GM18508 (cell line): Measurements from ENCODE around the gene ATOH7.
"Not testable (repeated sequence)": the region's sequence is repeated elsewhere in the genome, so short reads cannot be mapped to it uniquely, and the experiment has no call there.

ENCODE experiments used
- ATAC-seq: cut with Tn5 transposase; IDR thresholded peaks from one replicate; pipeline ENCODE4 v1.9.1; 2021; ENCODE audit warnings: moderate number of reproducible peaks; ENCODE audit not compliant: insufficient read depth, unreplicated experiment

The ATOH7 gene

GRCh38 chr10:68231817-68232251, at the start of gene ATOH7:
TSS of gene ATOH7 (minus strand) at chr10:68232113. CDS start at chr10:68231677, 436 bp downstream.
- ATAC-seq = no peak

- no peak for ATAC-seq
Observed at GRCh38 chr10:68280758-68281157, 48.8 kb upstream of the ATOH7 start.

- not testable (repeated sequence) for ATAC-seq
Observed at GRCh38 chr10:68278906-68279753, 47.2 kb upstream of the ATOH7 start.

DNA sequence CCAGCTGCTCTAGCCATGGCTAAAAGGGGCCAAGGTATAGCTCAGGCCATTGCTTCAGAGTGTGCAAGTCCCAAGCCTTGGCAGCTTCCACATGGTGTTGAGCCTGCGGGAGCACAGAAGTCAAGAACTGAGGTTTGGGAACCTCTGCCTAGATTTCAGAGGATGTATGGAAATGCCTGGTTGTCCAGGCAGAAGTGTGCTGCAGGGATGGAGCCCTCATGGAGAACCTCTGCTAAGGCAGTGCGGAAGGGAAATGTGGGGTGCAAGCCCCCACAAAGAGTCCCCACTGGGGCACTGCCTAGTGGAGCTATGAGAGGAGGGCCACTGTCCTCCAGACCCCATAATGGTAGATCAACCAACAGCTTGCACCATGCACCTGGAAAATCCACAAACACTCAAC, 45.9 kb upstream of the ATOH7 start:
- not testable (repeated sequence) for ATAC-seq

GRCh38 chr10:68276224-68276623, 44.3 kb upstream of the ATOH7 start:
- no peak for ATAC-seq

DNA sequence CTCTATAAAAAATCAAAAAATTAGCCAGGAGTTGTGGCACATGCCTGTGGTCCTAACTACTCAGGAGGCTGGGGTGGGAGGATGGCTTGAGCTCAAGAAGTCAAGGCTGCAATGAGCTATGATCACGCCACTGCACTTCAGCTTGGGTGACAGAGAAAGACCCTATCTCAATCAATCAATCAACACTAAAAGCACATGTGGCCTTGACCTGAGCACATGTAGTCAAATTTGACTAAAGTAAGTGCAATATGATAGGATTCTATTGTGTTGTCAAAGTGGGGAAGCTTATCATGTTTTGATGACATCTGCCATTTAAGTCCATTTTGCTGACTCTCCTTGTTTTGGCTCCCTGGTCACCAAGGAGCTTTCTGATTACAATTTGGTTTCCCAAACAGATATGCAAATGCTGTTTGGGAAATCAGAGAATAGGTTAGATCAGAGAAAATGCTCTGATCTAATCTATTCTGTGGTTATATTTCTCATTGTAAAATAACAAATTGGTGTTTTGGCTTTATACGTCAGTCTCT, 43.8 kb upstream of the ATOH7 start:
- no peak for ATAC-seq

GRCh38 chr10:68272833-68273232, 40.9 kb upstream of the ATOH7 start:
- ATAC-seq = no peak

DNA sequence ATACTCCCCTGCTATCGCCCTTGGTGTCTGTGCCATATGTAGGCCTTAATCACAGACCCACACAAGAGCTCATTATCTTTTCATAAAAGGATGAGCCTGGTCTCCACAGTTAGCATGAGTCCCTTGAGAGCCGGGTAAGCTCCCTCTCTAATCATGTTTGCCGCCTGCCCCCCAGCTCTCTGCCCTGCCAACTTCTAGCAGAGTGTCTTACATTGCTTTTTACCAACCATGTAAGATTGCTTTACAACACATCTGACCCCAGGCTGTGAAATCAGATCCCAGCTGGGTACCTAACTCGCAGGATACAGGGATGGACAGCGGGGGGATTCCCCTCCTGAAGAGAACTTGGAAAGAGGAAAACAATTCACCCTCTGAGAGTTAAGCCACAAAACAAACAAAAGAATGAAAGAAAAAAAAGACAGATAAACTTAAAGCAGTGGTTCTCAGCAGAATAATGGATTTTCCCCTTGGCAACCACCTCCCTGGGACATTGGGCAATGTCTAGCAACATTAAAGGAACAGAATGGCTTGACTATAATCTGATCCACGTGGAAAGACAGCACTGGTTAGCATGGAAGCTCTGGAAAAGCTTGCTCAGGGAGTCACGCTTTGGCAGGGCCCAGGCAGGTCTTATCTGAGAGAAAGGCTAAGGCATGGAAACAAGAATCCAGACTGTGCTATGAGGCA, 39.4 kb upstream of the ATOH7 start:
- ATAC-seq = no peak

DNA sequence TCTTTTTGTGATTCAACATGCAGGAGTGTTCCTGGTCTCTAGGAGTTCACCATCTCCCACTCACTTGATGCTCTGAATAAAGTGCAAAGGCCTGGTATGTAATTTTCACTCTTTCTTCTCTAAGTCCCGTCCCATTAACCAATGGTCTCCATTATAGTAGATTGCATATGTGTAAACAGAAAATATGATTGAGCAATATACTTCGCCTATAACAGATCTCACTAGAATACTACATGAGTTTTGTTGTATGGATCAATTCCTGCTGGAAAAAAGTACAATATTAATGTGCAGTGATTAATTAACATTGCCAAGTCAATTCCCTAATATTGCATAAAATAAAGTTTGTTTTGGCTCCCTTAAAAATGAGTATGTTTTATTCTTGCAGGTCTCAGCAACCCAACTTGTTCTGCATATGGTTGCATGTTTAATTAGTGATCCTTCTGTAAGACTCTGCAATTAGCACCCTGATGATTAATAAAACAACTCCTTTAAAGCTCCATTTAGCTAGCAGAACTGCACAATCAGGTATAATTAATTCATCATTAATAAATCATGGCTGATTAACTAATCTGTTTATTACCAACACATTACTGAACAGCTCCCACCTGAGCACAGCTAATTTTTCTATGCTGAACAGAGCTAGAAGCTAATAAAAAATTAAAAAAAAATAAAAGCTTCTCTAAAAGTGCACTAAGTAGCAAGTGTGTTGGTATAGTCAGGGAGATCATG, 37.8 kb upstream of the ATOH7 start:
- ATAC-seq = no peak

DNA sequence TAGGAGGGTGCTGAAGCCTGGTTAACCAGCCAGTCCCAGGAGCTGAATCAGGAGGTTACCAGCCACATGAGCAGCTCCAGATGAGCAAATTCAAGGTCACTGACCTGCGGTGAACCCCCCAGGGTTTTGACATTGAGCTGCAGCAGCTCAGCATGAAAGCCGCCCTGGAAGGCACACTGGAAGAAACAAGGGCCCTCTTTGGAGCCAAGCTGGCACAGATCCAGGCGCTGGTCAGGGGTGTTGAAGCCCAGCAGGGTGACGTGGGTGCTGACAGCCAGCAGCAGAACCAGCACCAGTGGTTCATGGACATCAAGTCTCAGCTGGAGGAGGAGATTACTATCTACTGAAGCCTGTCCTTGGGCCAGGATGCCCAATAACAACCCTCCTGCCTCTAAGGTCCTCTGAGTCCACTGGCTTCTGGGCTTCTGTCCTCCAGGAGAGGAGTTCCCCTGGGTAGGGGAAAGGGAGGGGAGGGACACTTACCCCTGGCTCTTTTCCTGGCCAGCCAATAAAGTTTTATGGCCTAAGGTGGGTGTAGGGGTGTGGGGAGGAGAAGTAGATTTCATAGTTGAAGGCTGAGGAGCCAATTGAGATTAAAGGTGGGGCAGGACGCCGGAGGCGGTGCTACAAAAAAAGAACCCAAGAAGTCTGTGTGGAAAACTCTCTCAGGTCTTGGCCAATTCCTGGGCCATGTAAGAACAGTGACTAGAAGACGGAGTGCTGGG, 29.4 kb upstream of the ATOH7 start:
- ATAC-seq = no peak

GRCh38 chr10:68253346-68253745, 21.4 kb upstream of the ATOH7 start:
- ATAC-seq = no peak

DNA sequence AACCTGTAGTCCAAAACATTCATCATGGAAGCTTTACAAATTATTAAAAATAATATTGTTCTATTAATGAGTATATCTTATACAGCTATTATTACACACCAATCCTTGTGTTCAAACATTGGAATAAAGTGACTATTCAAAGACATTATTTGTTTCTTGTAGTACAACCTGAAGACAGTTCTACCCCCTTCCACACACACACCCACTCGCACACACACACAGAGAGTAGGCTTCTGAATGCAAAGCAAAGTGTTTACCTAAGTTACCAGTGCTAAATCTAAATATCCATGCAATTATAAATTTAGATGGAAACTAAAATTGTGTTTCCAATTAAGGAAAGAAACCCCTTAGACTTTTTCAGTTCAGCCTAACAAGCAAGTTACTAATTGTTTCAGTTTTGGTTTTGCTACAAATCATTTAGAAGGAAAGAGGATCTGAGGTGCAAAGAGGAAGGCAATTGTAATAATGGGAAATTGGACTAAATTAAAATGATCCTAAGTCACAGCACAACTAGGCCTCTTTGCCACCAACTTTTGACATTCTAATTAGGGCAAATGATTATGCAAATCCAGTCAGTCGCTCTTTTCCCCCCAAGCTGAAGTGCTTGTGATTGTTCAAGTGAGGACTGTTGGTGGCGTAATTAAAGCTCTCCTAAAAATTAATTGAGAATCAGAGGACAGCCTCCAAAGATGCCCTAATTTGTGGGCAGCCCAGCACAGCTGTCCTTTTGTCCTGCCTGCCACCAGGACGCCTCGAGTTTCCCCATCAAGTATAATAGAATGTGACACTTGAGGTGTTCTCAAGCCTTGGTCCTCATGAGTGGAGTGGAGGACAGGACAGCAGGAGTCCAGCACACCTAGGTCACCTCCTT, 19.9 kb upstream of the ATOH7 start:
- no peak for ATAC-seq

DNA sequence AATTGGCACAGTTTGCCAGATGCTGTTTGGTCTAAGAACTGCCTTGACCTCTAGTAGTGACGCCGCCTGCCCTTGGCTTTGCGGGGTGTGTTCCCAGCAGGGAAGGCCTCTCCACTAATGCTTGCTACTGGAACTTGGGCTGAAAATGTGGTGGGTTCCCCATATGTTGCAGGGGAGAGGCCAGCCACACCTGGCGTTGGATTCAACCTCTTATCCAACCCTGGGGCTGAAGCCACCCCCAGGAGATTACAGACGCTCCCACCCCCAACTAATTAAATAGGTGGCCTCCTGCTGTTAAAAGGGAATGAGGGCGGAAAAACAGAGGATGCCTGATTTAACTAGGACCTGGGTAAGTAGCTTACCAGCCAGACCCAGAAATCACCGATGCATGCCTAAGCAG, 19.2 kb upstream of the ATOH7 start:
- ATAC-seq = no peak

GRCh38 chr10:68249297-68249696, 17.4 kb upstream of the ATOH7 start:
- ATAC-seq = no peak

GRCh38 chr10:68247931-68248330, 16.0 kb upstream of the ATOH7 start:
- ATAC-seq = no peak

DNA sequence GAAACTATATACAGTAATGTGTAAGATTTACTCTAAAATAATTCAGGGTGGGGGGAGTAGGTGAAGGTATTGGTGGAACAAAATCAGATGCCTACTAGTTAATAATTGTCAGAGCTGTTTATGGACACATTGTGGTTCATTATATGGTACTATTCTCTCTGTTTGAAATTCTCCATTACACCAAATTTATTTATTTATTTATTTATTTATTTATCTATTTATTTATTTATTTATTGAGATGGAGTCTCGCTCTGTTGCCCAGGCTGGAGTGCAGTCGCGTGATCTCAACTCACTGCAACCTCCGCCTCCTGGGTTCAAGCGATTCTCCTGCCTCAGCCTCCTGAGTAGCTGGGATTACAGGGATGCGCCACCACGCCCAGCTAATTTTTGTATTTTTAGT, 14.5 kb upstream of the ATOH7 start:
- not testable (repeated sequence) for ATAC-seq

- ATAC-seq = no peak
Observed at GRCh38 chr10:68242051-68242450, 10.1 kb upstream of the ATOH7 start.

- no peak for ATAC-seq
Observed at GRCh38 chr10:68239596-68240150, 7.8 kb upstream of the ATOH7 start.

GRCh38 chr10:68239069-68239468, 7.2 kb upstream of the ATOH7 start:
- ATAC-seq = no peak
